SW480 (cell line): ENCODE results near the gene GRHL3.

Experiments
- DNase-seq: peaks from one replicate; pipeline ENCODE4 v3.0.0-alpha.2; 2016; ENCODE audit warnings: low spot score

GRHL3 gene

GRCh38 chr1:24393892-24394291 lies 74.7 kb downstream of the GRHL3 start:
- no peak for DNase-seq

- no peak for DNase-seq
Observed at GRCh38 chr1:24400065-24400464, 80.9 kb downstream of the GRHL3 start.

GRCh38 chr1:24403806-24404205 lies 84.6 kb downstream of the GRHL3 start:
- no peak for DNase-seq
